Body of pancreas (tissue), 4 donors: ENCODE measurements around the gene DOCK2. TPM values are rescaled to one million over a fixed set of nuclear protein-coding genes. Genes with fewer than 3 reads are reported as not detected.

Experiments
- ATAC-seq: fragments of 150-250 bp; one replicate; pipeline ENCODE4 v1.9.1; 2016
- DNase-seq, 4 donors: peaks; one replicate each; pipeline ENCODE4 v3.0.0-alpha.2; 2019
- H3K27ac ChIP-seq, 4 donors: fragments of 200-600 bp; sonication (generic); 1 replicate in 3 of 4; 2 replicates in 1 of 4; pipeline versions ENCODE4 v1.5.1 to v1.6.1; 2016 to 2019; ENCODE audit warnings: mild to moderate bottlenecking in 1 of 4, mixed read lengths in 1 of 4, moderate library complexity in 1 of 4
- H3K27me3 ChIP-seq, 2 donors: fragments of 200-600 bp; sonication (generic); one replicate each; pipeline ENCODE4 v1.6.0; 2016; ENCODE audit warnings: mild to moderate bottlenecking in 1 of 2
- H3K36me3 ChIP-seq, 2 donors: fragments of 200-600 bp; sonication (generic); replicated peaks in 1 of 2; 2 replicates each; pipeline ENCODE4 v1.5.1; 2016; ENCODE audit warnings: low read depth in 2 of 2; ENCODE audit not compliant: insufficient read depth in 1 of 2
- H3K4me1 ChIP-seq: fragments of 200-600 bp; sonication (generic); one replicate; pipeline ENCODE4 v1.6.0; 2016
- H3K4me3 ChIP-seq, 2 donors: fragments of 200-600 bp; sonication (generic); 1 replicate in 1 of 2; 2 replicates in 1 of 2; pipeline ENCODE4 v1.5.1; 2016 to 2019
- H3K9me3 ChIP-seq, 3 donors: fragments of 200-600 bp; sonication (generic); 1 replicate in 2 of 3; 2 replicates in 1 of 3; pipeline ENCODE4 v1.5.1; 2016
- POLR2A ChIP-seq, 3 donors: fragments of 450-650 bp; IDR thresholded peaks; one replicate each; pipeline ENCODE4 v1.6.1; 2016; ENCODE audit warnings: antibody characterized with exemption in 3 of 3, mild to moderate bottlenecking in 2 of 3
- WGBS, 2 donors: methylation state at CpG; one replicate each; pipeline ENCODE4 v1.1.5; 2017; 5-methylcytosine and 5-hydroxymethylcytosine counted together
- intact Hi-C: fragments of 100-400 bp; cut with DNase I; formaldehyde crosslinking; loops from one replicate; pipeline ENCODE4 v1.15.1; 2023
- total RNA-seq, 2 donors: library from RNA; depleted of rRNA; stranded (reverse); fragments of >200 nt; gene quantifications; one replicate each; pipeline ENCODE4 v1.1.0, GENCODE V29; 2016
- TF ChIP-seq, protein P1 (sequence below), 7 experiments: fragments of 450-650 bp in 4 of 7; fragments of 200-600 bp in 3 of 7; sonication (generic) in 3 of 7; IDR thresholded peaks; one replicate each; pipeline ENCODE4 v1.5.1; 2016 to 2019; ENCODE audit warnings: antibody characterized with exemption in 7 of 7

The DOCK2 gene
- total RNA-seq, 2 donors from 2014 or later = 3.1 to 7.6 TPM

DNA sequence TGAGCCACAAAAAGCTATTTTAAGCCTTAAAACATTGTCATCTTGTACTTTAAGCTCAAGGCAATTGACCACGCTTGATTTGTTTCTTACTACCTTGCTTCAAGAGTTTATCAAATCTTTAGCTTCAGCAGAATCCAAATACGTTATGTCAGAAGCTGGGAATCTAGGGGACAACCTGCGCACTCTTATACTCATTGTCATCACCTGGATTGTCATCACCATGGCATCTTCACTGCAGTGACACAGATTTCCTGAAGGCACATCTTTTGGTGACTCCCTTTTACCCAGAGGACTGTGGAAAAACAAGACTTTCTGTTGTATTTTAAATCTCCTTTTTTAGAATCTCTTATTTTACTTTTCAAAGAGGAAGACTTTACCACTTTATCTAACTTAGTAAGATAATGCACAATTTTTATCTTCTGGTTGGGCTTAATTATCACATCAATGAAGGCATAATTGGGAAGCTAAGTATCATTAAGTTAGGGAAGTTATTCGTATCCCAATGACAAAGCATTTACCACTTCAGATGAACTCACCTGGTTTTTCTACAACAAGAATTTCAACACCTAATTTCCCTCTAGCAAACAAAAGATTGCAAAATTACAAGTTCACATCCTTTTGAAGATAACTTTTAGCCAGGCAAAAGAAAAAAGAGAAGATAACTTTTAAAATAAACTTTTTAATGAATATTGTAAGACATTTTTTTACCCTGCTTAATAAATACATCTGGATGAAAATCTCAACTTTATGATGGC, 162.0 kb downstream of the DOCK2 start:
- intact Hi-C loops = no loop called here
- WGBS, 2 donors = 72 to 78% methylated on average over 4 of the region's 4 CpGs
- no peak for ATAC-seq

DNA sequence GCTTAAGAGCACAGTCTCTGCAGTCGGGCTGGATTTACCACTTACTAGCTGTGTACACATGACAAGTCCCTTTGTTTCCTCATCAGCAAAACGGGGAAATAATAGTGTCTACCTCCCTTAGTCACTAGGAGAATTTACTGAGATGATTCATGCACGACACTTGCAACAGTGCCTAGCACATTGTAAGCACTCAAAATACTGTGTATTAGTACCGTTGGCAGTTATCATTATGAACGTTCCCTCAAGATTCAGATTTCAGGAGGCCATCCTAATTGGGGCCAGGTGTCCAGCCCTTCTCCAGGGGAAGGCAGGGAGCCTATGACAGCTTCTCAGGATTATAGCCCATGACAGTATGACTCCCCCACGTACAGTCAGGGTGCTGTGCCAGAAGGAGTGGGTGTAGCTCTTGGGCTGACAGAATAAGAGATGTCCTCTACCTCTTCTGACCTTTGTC, 164.3 kb downstream of the DOCK2 start:
- H3K4me3 ChIP-seq = no peak overlapping the region
- intact Hi-C loops = no loop called here
- no peak for DNase-seq
- WGBS, 2 donors = 44 to 47% methylated on average over 6 of the region's 6 CpGs
- H3K27me3 ChIP-seq = peaks cover 0 to 7% of the 10 kb centered on the region in 2 donors
- H3K4me1 ChIP-seq = no peaks in the 10 kb centered on the region
- no peak overlapping the region for H3K27ac ChIP-seq
- ATAC-seq = no peak
- no peak for TF ChIP-seq POLR2A (IDR thresholded peaks at IDR 0.05)
- TF ChIP-seq, protein P1, sequence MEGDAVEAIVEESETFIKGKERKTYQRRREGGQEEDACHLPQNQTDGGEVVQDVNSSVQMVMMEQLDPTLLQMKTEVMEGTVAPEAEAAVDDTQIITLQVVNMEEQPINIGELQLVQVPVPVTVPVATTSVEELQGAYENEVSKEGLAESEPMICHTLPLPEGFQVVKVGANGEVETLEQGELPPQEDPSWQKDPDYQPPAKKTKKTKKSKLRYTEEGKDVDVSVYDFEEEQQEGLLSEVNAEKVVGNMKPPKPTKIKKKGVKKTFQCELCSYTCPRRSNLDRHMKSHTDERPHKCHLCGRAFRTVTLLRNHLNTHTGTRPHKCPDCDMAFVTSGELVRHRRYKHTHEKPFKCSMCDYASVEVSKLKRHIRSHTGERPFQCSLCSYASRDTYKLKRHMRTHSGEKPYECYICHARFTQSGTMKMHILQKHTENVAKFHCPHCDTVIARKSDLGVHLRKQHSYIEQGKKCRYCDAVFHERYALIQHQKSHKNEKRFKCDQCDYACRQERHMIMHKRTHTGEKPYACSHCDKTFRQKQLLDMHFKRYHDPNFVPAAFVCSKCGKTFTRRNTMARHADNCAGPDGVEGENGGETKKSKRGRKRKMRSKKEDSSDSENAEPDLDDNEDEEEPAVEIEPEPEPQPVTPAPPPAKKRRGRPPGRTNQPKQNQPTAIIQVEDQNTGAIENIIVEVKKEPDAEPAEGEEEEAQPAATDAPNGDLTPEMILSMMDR (IDR thresholded peaks at IDR 0.05) = no peak
- H3K36me3 ChIP-seq = no peaks in the 10 kb centered on the region
- no peaks in the 10 kb centered on the region for H3K9me3 ChIP-seq

More for the DNA sequence above, 162.0 kb downstream of the DOCK2 start:
- Histone ChIP-seq H3K9me3 (no peaks in the 10 kb centered on the region), H3K36me3 (no peaks in the 10 kb centered on the region), H3K27ac (no peak overlapping the region), H3K4me3 (no peak overlapping the region), H3K27me3 (peaks cover 0 to 4% of the 10 kb centered on the region in 2 donors), H3K4me1 (no peaks in the 10 kb centered on the region)
- no peak for DNase-seq
- TF ChIP-seq POLR2A (IDR thresholded peaks at IDR 0.05) = no peak
- TF ChIP-seq, protein P1 (IDR thresholded peaks at IDR 0.05) = no peak

DNA sequence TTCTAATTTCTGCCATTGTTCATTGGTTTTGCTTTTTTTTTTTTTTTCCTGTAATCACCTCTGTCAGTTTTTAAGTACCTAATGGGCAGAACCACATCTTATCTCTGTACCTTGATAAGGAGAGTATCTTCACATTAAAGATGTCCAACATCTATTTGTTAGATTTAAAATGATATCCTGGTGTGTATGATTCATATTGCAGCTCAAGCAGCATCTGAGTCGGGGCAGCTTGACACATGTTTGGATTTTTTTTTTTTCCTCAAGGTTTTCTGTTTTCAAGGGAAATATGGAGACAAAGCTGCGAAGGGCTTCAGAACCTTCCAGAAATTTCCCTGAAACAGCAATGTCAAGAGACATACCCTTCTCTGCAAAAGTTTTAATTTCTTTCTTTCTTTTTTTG, 164.7 kb downstream of the DOCK2 start:
- no peaks in the 10 kb centered on the region for H3K9me3 ChIP-seq

DNA sequence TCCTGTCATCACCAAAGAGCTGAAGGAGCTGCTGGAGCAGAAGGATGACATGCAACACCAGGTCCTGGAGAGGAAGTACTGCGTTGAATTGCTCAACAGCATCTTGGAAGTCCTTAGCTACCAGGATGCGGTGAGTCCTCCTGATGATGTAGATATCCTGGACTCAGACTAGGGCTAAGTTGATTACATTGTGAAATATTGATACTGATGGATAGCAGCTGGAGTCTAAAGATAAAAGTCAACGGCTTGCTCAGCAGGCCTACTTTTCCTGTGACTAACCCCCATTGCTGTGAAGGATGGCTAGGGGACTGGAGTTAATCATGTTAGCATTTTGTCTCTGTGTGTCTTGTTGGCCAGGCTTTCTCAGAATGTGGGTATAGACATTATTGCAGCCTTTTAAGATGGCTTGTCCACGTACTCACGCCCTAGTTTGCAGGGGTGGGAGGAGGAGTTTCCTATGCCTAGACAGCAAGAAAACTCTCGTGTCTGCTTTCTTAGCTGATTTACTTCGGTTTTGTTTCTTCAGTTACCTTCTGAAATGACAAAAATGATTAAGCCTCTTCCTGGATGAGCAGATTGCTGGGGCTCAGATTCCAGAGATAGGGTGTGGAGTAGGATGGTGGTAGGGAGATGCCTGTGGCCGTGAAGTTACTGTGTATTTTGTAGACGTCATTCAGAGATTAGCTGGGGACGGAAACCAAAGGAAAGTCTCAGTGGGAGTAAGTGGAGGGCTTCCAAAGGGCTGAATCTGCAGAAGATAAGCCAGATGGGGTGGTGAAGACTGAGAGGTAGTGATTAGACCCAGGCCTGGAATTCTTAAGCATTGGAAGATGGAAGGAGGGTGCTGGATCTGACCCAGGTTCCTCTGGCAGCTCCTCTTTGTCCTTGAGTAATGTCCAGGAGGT, 166.3 kb downstream of the DOCK2 start:
- Histone ChIP-seq H3K4me3 (no peak overlapping the region), H3K4me1 (no peaks in the 10 kb centered on the region), H3K27ac (no peak overlapping the region), H3K9me3 (no peaks in the 10 kb centered on the region), H3K36me3 (no peaks in the 10 kb centered on the region), H3K27me3 (peaks cover 0 to 7% of the 10 kb centered on the region in 2 donors)
- ATAC-seq (peak; percentile 71), DNase-seq (peak in 3 of 4 donors; percentile 12 to 56 (median 21))
- TF ChIP-seq POLR2A (IDR thresholded peaks at IDR 0.05) = no peak
- TF ChIP-seq, protein P1 (IDR thresholded peaks at IDR 0.05) = no peak
- intact Hi-C loops = no loop called here
- 43 to 46% methylated on average over 10 of the region's 10 CpGs for WGBS, 2 donors

More for the DNA sequence above, 164.7 kb downstream of the DOCK2 start:
- 72 to 78% methylated on average over 2 of the region's 2 CpGs for WGBS, 2 donors
- intact Hi-C loops = no loop called here
- Histone ChIP-seq H3K36me3 (no peaks in the 10 kb centered on the region), H3K27me3 (peaks cover 0 to 7% of the 10 kb centered on the region in 2 donors), H3K4me3 (no peak overlapping the region), H3K27ac (no peak overlapping the region), H3K4me1 (no peaks in the 10 kb centered on the region)
- TF ChIP-seq, protein P1 (IDR thresholded peaks at IDR 0.05) = no peak
- no peak for TF ChIP-seq POLR2A (IDR thresholded peaks at IDR 0.05)
- ATAC-seq (no peak), DNase-seq (no peak)
